ENCODE data around the gene LPIN1.

DNA sequence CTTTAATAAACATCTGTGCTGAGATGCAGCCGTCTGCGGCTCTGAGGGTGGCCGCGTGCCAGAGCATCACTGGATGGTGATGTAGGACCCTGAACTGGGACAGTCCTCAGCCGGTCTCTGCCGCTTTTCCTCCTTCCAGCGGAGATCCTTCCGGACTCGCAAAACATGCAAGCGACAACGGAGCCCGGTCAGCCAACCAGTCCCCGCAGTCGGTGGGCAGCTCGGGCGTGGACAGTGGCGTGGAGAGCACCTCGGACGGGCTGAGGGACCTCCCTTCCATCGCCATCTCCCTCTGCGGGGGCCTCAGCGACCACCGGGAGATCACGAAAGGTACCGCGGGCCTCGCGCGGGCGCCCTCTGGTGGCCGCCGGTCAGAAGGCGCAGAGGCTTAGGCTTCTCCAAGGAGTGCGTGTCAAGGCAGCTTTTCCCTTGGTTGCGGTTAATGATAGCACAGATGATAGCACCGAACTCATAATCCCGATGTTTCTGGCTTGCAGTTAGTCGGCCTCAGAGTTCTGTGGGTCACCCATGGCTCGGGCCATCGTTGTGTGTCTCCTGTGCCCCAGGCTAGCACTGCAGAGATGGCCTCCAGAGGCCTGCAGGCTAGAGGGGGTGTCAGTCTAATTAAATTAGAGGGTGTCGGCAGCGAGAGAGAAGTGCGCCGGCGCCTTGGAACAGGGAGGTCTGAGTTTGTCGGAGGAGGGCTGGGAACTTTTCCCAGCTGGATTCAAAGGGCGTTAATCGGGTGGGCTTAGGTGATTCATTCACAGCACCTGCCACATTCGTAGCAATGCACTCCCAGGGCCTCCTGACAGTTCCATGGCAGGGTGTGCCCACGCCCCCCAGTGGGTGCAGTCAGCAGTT is 38.5 kb downstream of the LPIN1 start:
- TF ChIP-seq EZH2 (IDR thresholded peaks at IDR 0.05; ENCODE audit: low read depth), result no peak
- TF ChIP-seq, protein P1, sequence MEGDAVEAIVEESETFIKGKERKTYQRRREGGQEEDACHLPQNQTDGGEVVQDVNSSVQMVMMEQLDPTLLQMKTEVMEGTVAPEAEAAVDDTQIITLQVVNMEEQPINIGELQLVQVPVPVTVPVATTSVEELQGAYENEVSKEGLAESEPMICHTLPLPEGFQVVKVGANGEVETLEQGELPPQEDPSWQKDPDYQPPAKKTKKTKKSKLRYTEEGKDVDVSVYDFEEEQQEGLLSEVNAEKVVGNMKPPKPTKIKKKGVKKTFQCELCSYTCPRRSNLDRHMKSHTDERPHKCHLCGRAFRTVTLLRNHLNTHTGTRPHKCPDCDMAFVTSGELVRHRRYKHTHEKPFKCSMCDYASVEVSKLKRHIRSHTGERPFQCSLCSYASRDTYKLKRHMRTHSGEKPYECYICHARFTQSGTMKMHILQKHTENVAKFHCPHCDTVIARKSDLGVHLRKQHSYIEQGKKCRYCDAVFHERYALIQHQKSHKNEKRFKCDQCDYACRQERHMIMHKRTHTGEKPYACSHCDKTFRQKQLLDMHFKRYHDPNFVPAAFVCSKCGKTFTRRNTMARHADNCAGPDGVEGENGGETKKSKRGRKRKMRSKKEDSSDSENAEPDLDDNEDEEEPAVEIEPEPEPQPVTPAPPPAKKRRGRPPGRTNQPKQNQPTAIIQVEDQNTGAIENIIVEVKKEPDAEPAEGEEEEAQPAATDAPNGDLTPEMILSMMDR (conservative IDR thresholded peaks at IDR 0.05), result peak; percentile 86

All from PC-9 (cell line).